GM20000 (cell line): ENCODE results near the gene NCK2.

ENCODE experiments used
- DNase-seq: peaks from one replicate; pipeline ENCODE4 v3.0.0; 2012; ENCODE audit warnings: low spot score
- TF ChIP-seq, protein P1 (sequence below): IDR thresholded peaks from 2 replicates; pipeline ENCODE4 v1.5.1; 2012; ENCODE audit warnings: mild to moderate bottlenecking, control low read depth; ENCODE audit errors: extremely low read depth, missing control alignments

Gene NCK2

DNA sequence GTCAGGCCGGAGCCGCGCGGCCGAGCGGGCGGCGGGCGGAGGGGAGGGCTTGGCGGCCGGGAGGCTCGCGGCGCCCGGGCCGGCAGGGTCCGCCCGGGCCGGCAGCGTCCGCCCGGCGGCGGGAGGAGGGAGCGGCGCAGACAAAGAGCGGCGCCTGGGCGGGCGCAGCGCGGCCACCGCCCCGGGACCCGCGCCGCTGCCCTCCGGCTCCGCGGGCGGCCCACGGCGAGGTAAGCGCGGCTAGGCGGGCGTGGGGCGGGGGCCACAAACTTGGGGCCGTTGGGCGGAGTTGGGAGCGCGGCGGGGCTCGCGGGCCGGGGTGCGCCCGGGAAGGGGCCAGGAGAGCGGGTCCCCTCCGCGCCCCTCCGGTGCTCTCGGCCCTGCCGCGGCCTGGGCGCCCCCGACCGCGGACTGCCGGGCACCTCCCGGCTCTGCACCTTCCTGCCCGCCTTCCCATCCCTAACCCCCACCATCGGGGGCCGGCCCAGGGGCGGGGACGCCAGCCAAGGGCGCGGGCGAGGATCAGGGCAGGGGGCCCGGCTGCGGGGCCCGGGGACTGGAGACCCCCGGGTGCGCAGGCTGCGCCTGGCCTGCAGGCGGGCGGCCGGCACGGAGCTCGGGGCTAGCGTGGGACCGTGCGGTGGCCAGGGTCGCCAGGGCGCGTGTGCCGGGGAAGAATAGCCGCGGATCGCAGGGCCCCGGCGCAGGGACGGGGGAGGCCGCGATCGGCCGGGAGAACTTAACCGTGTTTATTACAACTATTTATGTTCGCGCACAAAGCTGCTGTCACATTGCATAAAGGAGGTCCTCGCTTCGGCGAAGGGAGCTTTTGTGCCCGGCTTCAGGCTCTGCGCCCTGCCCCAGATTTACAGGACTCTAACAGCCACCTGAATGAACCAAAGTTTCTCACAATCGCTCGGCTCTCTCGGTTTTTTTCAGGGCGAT, at the start of gene NCK2:
TSS of gene NCK2 (plus strand) at position 4 of the 945 bp plus-strand sequence. CDS start 110,152 bp downstream, outside the sequence.
- TF ChIP-seq, protein P1, sequence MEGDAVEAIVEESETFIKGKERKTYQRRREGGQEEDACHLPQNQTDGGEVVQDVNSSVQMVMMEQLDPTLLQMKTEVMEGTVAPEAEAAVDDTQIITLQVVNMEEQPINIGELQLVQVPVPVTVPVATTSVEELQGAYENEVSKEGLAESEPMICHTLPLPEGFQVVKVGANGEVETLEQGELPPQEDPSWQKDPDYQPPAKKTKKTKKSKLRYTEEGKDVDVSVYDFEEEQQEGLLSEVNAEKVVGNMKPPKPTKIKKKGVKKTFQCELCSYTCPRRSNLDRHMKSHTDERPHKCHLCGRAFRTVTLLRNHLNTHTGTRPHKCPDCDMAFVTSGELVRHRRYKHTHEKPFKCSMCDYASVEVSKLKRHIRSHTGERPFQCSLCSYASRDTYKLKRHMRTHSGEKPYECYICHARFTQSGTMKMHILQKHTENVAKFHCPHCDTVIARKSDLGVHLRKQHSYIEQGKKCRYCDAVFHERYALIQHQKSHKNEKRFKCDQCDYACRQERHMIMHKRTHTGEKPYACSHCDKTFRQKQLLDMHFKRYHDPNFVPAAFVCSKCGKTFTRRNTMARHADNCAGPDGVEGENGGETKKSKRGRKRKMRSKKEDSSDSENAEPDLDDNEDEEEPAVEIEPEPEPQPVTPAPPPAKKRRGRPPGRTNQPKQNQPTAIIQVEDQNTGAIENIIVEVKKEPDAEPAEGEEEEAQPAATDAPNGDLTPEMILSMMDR = no peak
- peak; percentile 61 for DNase-seq

DNA sequence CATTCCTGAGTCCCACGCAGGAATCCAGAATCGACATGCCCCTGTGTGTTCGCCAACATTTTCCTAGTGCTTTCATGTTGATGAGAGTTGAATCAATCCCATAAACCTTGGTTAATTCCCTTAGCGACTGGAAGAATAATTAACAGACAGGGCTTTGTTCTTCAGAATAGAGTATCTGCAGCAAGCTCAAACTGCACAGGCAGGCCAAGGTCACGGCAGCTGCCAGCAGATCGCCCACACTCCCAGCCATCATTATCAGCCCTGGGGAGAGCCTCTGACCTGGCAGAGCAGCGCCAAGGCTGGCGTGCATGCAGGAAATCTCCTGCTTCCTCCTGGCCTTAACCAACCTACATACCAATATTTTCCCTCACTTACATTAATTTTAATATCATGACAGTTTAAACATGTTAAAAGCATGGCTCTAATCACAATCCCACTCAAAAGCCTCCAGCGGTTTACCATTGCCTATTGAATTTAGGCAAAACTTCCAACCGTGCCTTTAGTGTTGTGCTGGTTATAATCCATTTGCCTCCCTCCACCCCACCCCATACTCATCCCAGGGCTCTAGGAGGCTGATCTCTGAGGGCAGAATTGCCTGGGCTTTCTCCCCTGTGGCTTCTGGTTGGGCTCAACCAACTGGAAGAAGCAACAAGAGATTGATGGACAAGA, 46.8 kb upstream of the NCK2 start:
- TF ChIP-seq, protein P1 = no peak
- DNase-seq = no peak

DNA sequence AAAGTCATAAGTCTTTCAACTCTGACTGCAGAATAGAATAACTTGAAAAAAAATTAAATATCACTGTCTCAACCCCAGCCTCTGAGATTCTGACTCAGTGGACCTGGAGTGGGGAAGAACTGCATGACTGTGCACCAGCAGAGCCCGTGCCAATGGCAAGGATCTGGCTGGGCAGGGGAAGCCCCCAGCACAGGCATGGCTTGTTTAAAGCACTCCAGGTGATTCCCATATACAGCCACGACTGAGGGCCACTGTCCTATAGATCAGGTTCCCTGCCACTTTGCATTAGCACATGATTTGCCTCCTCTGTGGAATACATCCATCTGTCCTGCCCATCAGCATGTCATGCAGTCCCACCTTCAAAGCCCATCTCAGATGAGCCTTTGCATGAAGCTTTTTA, 45.9 kb upstream of the NCK2 start:
- no peak for DNase-seq
- TF ChIP-seq, protein P1 = no peak

DNA sequence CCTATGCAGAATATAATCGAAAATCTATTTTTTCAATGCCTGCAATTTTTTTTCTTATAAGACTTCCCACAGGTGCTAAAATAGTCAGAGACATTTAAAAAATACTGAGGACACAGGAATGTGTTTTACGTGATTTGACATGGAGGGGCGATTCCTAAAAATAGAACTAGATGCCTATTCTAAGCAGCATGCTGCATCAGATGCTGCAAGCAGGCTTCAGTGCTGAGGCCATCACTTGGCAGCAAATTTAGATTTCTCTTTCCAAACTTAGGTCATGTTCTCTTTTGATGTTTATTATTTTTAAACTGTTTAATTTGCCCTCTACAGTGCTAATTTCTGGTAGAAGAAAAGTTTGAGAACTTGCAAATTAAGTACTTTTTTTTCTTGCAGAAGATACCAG, 43.7 kb upstream of the NCK2 start:
- DNase-seq = no peak
- TF ChIP-seq, protein P1 = no peak

DNA sequence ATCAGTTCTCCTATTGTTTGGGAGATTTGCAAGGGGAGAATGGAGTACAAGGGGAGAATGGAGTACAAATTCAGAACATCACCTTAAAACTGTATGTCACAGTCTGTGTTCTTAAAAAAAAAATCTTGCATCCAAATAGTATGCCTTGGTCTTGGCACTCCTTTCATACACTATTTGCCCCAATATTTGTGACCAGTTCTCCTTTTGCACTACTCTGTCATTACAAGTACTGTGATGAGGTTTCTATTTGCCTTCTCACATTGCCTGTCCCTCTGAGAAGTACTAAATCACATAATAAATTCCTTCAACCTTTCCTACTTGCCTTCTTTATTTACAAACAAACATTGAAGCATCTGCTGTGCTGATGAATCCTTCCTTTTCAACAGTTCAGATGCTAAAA, 36.0 kb upstream of the NCK2 start:
- no peak for DNase-seq
- TF ChIP-seq, protein P1 = no peak

DNA sequence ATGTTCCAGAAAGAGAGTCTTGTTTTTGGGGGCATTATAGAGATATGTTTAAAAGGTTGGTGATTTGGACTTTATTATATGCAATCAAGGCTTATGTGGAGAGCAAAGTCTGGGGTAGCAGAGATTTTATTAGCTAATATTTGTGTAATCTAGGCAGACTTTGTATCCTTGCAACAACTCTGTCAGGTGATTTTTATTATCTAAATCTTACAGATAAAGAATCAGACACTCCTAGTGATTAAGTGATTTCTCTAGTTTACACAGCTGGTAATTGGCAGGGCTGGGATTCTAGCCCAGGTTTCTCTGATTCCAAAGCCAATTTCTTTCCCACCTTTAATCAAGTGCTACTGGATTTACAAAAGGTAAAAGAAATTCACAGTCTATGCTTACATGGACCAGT, 33.3 kb upstream of the NCK2 start:
- TF ChIP-seq, protein P1 = no peak
- DNase-seq = no peak

DNA sequence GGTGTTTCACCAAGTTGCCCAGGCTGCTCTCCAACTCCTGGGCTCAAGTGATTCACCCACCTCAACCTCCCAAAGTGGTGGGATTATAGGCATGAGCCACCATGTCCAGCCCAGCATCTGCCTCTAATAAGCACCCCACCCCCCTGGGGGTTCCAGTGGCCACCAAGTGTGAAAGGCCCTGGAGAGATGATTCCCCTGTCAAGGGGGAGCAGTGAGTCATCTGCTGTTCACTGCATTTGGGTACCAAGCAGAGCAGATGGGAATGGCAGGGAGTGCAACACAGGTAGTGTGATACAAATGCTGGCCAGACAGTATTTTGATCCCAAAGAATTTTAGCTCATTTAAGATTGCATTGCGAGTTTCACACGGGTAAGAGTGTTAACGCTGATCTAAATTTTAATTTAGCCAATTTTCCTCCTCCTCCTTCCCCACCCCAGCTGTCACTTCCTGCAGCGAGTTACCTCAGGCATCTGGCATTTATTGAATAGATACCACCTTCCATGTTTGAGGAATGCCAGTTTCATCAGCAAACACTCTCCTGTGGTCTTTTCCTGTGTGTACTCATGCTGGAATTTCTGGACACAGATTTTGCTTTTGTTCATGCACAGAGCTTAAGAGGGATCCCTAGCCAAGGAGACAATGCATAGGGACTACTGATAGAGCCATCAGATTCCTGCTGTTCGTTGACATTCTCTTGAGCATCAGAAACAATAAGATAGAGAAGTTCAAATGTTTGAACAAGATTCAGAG, 32.4 kb upstream of the NCK2 start:
- TF ChIP-seq, protein P1 = no peak
- DNase-seq = no peak
